IMR-90 (cell line): ENCODE results near the gene WBP1L. TPM values are rescaled to one million over a fixed set of nuclear protein-coding genes. Genes with fewer than 3 reads are reported as not detected.
A peak's percentile ranks its signal among the peaks of the same experiment; 100 is the strongest.

Experiments used
- ATAC-seq: fragments of 200-7000 bp; cut with Tn5 transposase; 2 replicates; pipeline ENCODE4 v1.9.1; 2020; ENCODE audit warnings: low read depth, mild to moderate bottlenecking, moderate library complexity
- BruUV-seq: library from RNA; stranded (reverse); fragments of 400-500 nt; replicated peaks from 2 replicates; lab custom pipeline; 2021; lab: Mats Ljungman, UMichigan
- CTCF ChIA-PET: fragments of 300-600 bp; formaldehyde crosslinking; extraction: SDS; loops from one replicate; lab custom pipeline; 2021; ENCODE audit warnings: antibody characterized with exemption; lab: Yijun Ruan, JAX
- POLR2A ChIA-PET: fragments of 300-600 bp; sonication (Branson Sonifier 250); formaldehyde crosslinking; loops from one replicate; lab custom pipeline; 2022; ENCODE audit warnings: antibody characterized with exemption; ENCODE audit not compliant: unreplicated experiment; lab: Charles Lee
- DNase-seq: peaks from one replicate; pipeline ENCODE4 v3.0.0; 2013
- H2AFZ ChIP-seq: replicated peaks from 2 replicates; pipeline ENCODE3; 2013; ENCODE audit warnings: low read length, mild to moderate bottlenecking; ENCODE audit not compliant: poor library complexity
- H2AK5ac ChIP-seq: 2 replicates; pipeline ENCODE4 v1.6.1; 2013; ENCODE audit warnings: low read depth, low read length, inconsistent platforms
- H2AK9ac ChIP-seq: replicated peaks from 2 replicates; pipeline ENCODE3; 2013; ENCODE audit warnings: mild to moderate bottlenecking, low read depth, low read length, moderate library complexity; ENCODE audit not compliant: poor library complexity
- H2BK120ac ChIP-seq: 2 replicates; pipeline ENCODE4 v1.6.1; 2013; ENCODE audit warnings: low read depth, low read length, inconsistent platforms
- H2BK15ac ChIP-seq: 3 replicates; pipeline ENCODE4 v1.6.1; 2013; ENCODE audit warnings: low read depth, low read length, inconsistent platforms
- H2BK20ac ChIP-seq: 2 replicates; pipeline ENCODE4 v1.6.1; 2013; ENCODE audit warnings: low read depth, mild to moderate bottlenecking, inconsistent platforms, low read length, moderate library complexity
- H2BK5ac ChIP-seq: 2 replicates; pipeline ENCODE4 v1.6.1; 2013; ENCODE audit warnings: mild to moderate bottlenecking, low read depth, low read length, inconsistent platforms; ENCODE audit not compliant: poor library complexity, severe bottlenecking
- H3K14ac ChIP-seq: replicated peaks from 2 replicates; pipeline ENCODE4 v1.6.1; 2013; ENCODE audit warnings: low read depth, low read length, inconsistent platforms
- H3K18ac ChIP-seq: 2 replicates; pipeline ENCODE4 v1.6.1; 2013; ENCODE audit warnings: low read depth, low read length, control low read depth
- H3K23ac ChIP-seq: 2 replicates; pipeline ENCODE4 v1.6.1; 2013; ENCODE audit warnings: low read depth, low read length, inconsistent platforms
- H3K27ac ChIP-seq: 2 replicates; pipeline ENCODE4 v1.5.1; 2013; ENCODE audit warnings: mild to moderate bottlenecking, control low read depth, low read length; ENCODE audit not compliant: insufficient read depth
- H3K27me3 ChIP-seq: 2 replicates; pipeline ENCODE4 v1.6.1; 2013; ENCODE audit warnings: low read length; ENCODE audit not compliant: control insufficient read depth, insufficient read depth
- H3K36me3 ChIP-seq: 2 replicates; pipeline ENCODE4 v1.6.1; 2013; ENCODE audit warnings: low read length, mixed read lengths; ENCODE audit not compliant: control insufficient read depth, insufficient read depth
- H3K4ac ChIP-seq: 2 replicates; pipeline ENCODE4 v1.6.1; 2013; ENCODE audit warnings: low read depth, low read length, inconsistent platforms
- H3K4me1 ChIP-seq: 2 replicates; pipeline ENCODE4 v1.6.1; 2013; ENCODE audit warnings: low read length, mixed read lengths; ENCODE audit not compliant: control insufficient read depth, insufficient read depth
- H3K4me2 ChIP-seq: 2 replicates; pipeline ENCODE4 v1.6.1; 2013; ENCODE audit warnings: low read depth, mild to moderate bottlenecking, control low read depth, low read length, moderate library complexity
- H3K4me3 ChIP-seq: 2 replicates; pipeline ENCODE4 v1.5.1; 2013; ENCODE audit warnings: low read depth, mild to moderate bottlenecking, control low read depth, low read length, moderate library complexity; ENCODE audit not compliant: insufficient read depth
- H3K56ac ChIP-seq: 2 replicates; pipeline ENCODE4 v1.6.1; 2013; ENCODE audit warnings: low read length, inconsistent platforms; ENCODE audit not compliant: insufficient read depth; ENCODE audit errors: extremely low read depth
- H3K79me1 ChIP-seq, 2 experiments: 2 replicates each; pipeline ENCODE4 v1.6.1; 2013; ENCODE audit warnings: low read length in 2 of 2, inconsistent platforms in 1 of 2, low read depth in 1 of 2
- H3K9ac ChIP-seq: 2 replicates; pipeline ENCODE4 v1.6.1; 2013; ENCODE audit warnings: low read depth, low read length, control low read depth
- H3K9me1 ChIP-seq: 2 replicates; pipeline ENCODE4 v1.6.1; 2013; ENCODE audit warnings: low read length, inconsistent platforms; ENCODE audit not compliant: insufficient read depth
- H3K9me3 ChIP-seq: 2 replicates; pipeline ENCODE4 v1.6.1; 2013; ENCODE audit warnings: low read length; ENCODE audit not compliant: control insufficient read depth, insufficient read depth
- H4K20me1 ChIP-seq: 2 replicates; pipeline ENCODE4 v1.6.1; 2013; ENCODE audit warnings: low read length, inconsistent platforms; ENCODE audit not compliant: insufficient read depth
- H4K5ac ChIP-seq: 2 replicates; pipeline ENCODE4 v1.6.1; 2013; ENCODE audit warnings: mild to moderate bottlenecking, low read depth, low read length, control low read depth
- H4K8ac ChIP-seq, 2 experiments: 2 replicates each; pipeline ENCODE4 v1.6.1; 2013; ENCODE audit warnings: low read depth in 2 of 2, low read length in 2 of 2, control low read depth in 1 of 2, inconsistent platforms in 1 of 2
- H4K91ac ChIP-seq: 2 replicates; pipeline ENCODE4 v1.6.1; 2013; ENCODE audit warnings: low read depth, low read length, inconsistent platforms; ENCODE audit not compliant: insufficient read depth
- BHLHE40 ChIP-seq: fragments of 150-350 bp; IDR thresholded peaks from 2 replicates; pipeline ENCODE4 v1.6.1; 2016; ENCODE audit warnings: mild to moderate bottlenecking, low read depth, low read length
- CEBPB ChIP-seq: IDR thresholded peaks from 2 replicates; pipeline ENCODE4 v1.6.1; 2012; ENCODE audit warnings: low read depth, low read length, improper control_type of control experiment
- CHD1 ChIP-seq: IDR thresholded peaks from 2 replicates; pipeline ENCODE4 v1.6.1; 2012; ENCODE audit warnings: low read depth, low read length, improper control_type of control experiment
- FOS ChIP-seq: fragments of 150-350 bp; IDR thresholded peaks from 2 replicates; pipeline ENCODE4 v1.6.1; 2016; ENCODE audit warnings: low read depth, low read length
- MAFK ChIP-seq: IDR thresholded peaks from 2 replicates; pipeline ENCODE4 v1.6.1; 2012; ENCODE audit warnings: low read depth, low read length, improper control_type of control experiment
- MXI1 ChIP-seq: IDR thresholded peaks from 2 replicates; pipeline ENCODE4 v1.6.1; 2012; ENCODE audit warnings: low read depth, mild to moderate bottlenecking, low read length, moderate library complexity, borderline replicate concordance
- NFE2L2 ChIP-seq: fragments of 150-350 bp; IDR thresholded peaks from 2 replicates; pipeline ENCODE4 v1.6.1; 2016; ENCODE audit warnings: low read depth, mild to moderate bottlenecking, low read length
- POLR2A ChIP-seq: IDR thresholded peaks from 2 replicates; pipeline ENCODE4 v1.6.1; 2012; ENCODE audit warnings: mild to moderate bottlenecking, low read depth, low read length
- RAD21 ChIP-seq: IDR thresholded peaks from 2 replicates; pipeline ENCODE4 v1.6.1; 2012; ENCODE audit warnings: low read length, improper control_type of control experiment
- RCOR1 ChIP-seq: IDR thresholded peaks from 2 replicates; pipeline ENCODE4 v1.6.1; 2012; ENCODE audit warnings: mild to moderate bottlenecking, low read length, improper control_type of control experiment; ENCODE audit not compliant: insufficient replicate concordance
- WGBS, 2 experiments: methylation state at CpG; one replicate each; pipeline versions ENCODE4 v1.1.5 to v1.1.7; 2013; ENCODE audit warnings: missing lambda C conversion rate in 2 of 2; ENCODE audit not compliant: insufficient read length in 1 of 2; ENCODE audit errors: extremely low coverage in 2 of 2; 5-methylcytosine and 5-hydroxymethylcytosine counted together
- dilution Hi-C: fragments of 300-500 bp; cut with HindIII; formaldehyde crosslinking; loops from one replicate; pipeline ENCODE4 v1.14.3; 2018; ENCODE audit warnings: low sequenced_read_pairs; ENCODE audit not compliant: unreplicated experiment
- in situ Hi-C: fragments of 300-500 bp; cut with MboI; formaldehyde crosslinking; loops from 3 replicates; pipeline ENCODE4 v1.14.3; 2019; ENCODE audit warnings: low sequenced_read_pairs, inconsistent platforms, mixed read lengths
- intact Hi-C: fragments of 100-400 bp; cut with micrococcal nuclease; formaldehyde crosslinking; loops from 2 replicates; pipeline ENCODE4 v1.10.0; 2022
- polyA plus RNA-seq, 3 experiments: library from polyadenylated mRNA; depleted of rRNA; stranded (reverse); fragments of >200 nt; gene quantifications; 2 replicates each; pipeline ENCODE4 v1.2.3, GENCODE V29; 2012; ENCODE audit warnings: low replicate concordance in 1 of 3
- total RNA-seq: library from RNA; depleted of rRNA; stranded (reverse); fragments of >200 nt; gene quantifications from 2 replicates; pipeline ENCODE4 v1.2.3, GENCODE V29; 2012
- TF ChIP-seq, protein P1 (sequence below): fragments of 150-350 bp; IDR thresholded peaks from 2 replicates; pipeline ENCODE4 v1.6.1; 2017; ENCODE audit warnings: mild to moderate bottlenecking, antibody characterized with exemption, low read length, low read depth
- TF ChIP-seq, protein P2 (sequence below): fragments of 150-350 bp; IDR thresholded peaks from 2 replicates; pipeline ENCODE4 v1.6.1; 2016; ENCODE audit warnings: low read depth, mild to moderate bottlenecking, low read length, moderate library complexity, borderline replicate concordance
- TF ChIP-seq, protein P3 (sequence below): conservative IDR thresholded peaks from 2 replicates; pipeline ENCODE4 v1.5.1; 2012; ENCODE audit warnings: mild to moderate bottlenecking, low read depth, low read length, improper control_type of control experiment

The WBP1L gene
- total and polyA plus RNA-seq, 2 of the 4 experiments (the other 2 are of a cell fraction), result 20.7 to 31.0 TPM

DNA sequence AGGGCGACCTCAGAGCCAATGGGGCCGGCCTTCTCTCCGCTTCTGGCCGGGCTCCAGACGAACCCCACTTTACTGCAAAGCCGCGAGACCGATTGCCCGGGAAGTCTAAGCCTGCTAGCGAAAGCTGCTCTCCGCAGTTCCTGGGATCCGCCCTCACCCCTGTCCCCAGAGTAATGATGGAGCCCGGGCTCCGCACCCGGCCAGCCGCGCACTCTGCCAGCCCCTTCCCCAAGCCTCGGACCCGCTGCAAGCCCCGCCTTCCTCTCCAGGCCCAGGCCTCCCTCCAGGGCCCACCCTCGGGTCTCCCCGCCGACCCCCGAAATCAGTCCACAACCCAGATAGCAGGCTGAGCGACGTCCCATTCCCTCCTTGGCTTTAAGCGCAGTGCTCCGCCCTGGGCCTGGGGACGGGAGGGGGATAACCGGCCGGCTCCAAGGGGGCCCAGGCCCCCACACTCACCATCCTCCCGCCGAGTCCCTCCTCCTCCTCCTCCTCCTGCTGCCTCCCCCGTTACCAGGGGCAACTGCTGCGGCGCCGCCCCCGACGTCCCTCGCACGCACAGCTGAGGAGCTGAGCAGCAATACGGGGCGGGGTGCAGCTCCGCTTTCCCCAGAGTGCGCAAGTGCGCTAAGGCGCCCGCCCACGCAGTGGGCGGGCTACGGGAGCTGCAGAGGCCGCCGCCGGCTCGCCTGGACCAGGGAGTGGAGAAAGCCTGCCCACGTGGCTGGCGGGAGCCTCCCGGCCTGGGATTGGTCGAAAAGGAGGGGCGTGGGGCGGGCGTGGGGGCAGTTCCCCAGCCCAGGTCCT lies 29.7 kb upstream of the WBP1L start, which contains the start of gene ARL3:
Gene ARL3 (minus strand): TSS at position 584 of the 807 bp plus-strand sequence. CDS start 122 bp downstream, at position 462.
- Histone ChIP-seq H2AK5ac (peak within 1 kb of the TSS; percentile 81), H2BK20ac (peak within 1 kb of the TSS; percentile 44; the same call in 1 of the 2 replicates), H3K14ac (peak within 1 kb of the TSS; percentile 97), H3K23ac (peak within 1 kb of the TSS; percentile 98), H3K4ac (peak within 1 kb of the TSS; percentile 79), H2BK5ac (peak within 1 kb of the TSS; percentile 75), H4K8ac (peak within 1 kb of the TSS; percentile 29 to 78), H3K4me3 (peak within 1 kb of the TSS; percentile 81), H2BK15ac (peak within 1 kb of the TSS; percentile 29; the same call in 2 of the 3 replicates), H3K27me3 (no peaks in the 10 kb centered on the region), H3K18ac (peak within 1 kb of the TSS; percentile 53), H3K36me3 (no peaks in the 10 kb centered on the region), H4K20me1 (peaks cover 11% of the 10 kb centered on the region; the same call in 1 of the 2 replicates), H2BK120ac (peak within 1 kb of the TSS; percentile 74), H3K4me2 (peak within 1 kb of the TSS; percentile 83), H2AK9ac (peak within 1 kb of the TSS; percentile 95), H4K91ac (peak within 1 kb of the TSS; percentile 79), H3K9me1 (peaks cover 10% of the 10 kb centered on the region), H3K4me1 (peaks cover 9% of the 10 kb centered on the region), H4K5ac (peak within 1 kb of the TSS; percentile 27), H3K79me1 (peaks cover 30 to 70% of the 10 kb centered on the region in 2 experiments), H2AFZ (peak within 1 kb of the TSS; percentile 87), H3K27ac (peak within 1 kb of the TSS; percentile 86), H3K56ac (peak within 1 kb of the TSS; percentile 96), H3K9ac (peak within 1 kb of the TSS; percentile 74), H3K9me3 (no peaks in the 10 kb centered on the region)
- intact Hi-C loops (loop anchor here (1.0 to 5.0 kb wide), 3 partner anchors 35 to 212 kb away; partner anchors contain the start of genes ACTR1A and SUFU), dilution Hi-C loops (no loop called here), in situ Hi-C loops (no loop called here)
- WGBS, 2 experiments, result 0% methylated on average over 31 of the region's 62 CpGs; no CpG with 5 or more reads in 1 of the 2 experiments
- DNase-seq (peak; percentile 98), ATAC-seq (peak; percentile 89)
- ChIA-PET CTCF (interaction anchor here (0.6 to 3.1 kb wide), 4 partner anchors 13 to 315 kb away, joined by 3 to 13 read pairs (median 3); no protein-coding TSS in a partner anchor), POLR2A (no interaction called here)
- BruUV-seq, result no TSS peak
- TF ChIP-seq MXI1, result peak; percentile 71; the same call in 1 of the 2 replicates
- peak; percentile 30 for TF ChIP-seq RCOR1
- TF ChIP-seq, protein P1, sequence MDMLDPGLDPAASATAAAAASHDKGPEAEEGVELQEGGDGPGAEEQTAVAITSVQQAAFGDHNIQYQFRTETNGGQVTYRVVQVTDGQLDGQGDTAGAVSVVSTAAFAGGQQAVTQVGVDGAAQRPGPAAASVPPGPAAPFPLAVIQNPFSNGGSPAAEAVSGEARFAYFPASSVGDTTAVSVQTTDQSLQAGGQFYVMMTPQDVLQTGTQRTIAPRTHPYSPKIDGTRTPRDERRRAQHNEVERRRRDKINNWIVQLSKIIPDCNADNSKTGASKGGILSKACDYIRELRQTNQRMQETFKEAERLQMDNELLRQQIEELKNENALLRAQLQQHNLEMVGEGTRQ, result peak; percentile 95
- TF ChIP-seq, protein P2, sequence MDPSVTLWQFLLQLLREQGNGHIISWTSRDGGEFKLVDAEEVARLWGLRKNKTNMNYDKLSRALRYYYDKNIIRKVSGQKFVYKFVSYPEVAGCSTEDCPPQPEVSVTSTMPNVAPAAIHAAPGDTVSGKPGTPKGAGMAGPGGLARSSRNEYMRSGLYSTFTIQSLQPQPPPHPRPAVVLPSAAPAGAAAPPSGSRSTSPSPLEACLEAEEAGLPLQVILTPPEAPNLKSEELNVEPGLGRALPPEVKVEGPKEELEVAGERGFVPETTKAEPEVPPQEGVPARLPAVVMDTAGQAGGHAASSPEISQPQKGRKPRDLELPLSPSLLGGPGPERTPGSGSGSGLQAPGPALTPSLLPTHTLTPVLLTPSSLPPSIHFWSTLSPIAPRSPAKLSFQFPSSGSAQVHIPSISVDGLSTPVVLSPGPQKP, result no peak
- no peak for TF ChIP-seq FOS
- 0 out of 2 replicates have a peak, but pooled peaks have one; percentile 24 for TF ChIP-seq CEBPB
- peak; percentile 21; the same call in 1 of the 2 replicates for TF ChIP-seq BHLHE40
- no peak for TF ChIP-seq NFE2L2
- TF ChIP-seq POLR2A, result peak; percentile 43; the same call in 1 of the 2 replicates
- TF ChIP-seq RAD21, result 0 out of 2 replicates have a peak, but pooled peaks have one; percentile 34
- TF ChIP-seq, protein P3, sequence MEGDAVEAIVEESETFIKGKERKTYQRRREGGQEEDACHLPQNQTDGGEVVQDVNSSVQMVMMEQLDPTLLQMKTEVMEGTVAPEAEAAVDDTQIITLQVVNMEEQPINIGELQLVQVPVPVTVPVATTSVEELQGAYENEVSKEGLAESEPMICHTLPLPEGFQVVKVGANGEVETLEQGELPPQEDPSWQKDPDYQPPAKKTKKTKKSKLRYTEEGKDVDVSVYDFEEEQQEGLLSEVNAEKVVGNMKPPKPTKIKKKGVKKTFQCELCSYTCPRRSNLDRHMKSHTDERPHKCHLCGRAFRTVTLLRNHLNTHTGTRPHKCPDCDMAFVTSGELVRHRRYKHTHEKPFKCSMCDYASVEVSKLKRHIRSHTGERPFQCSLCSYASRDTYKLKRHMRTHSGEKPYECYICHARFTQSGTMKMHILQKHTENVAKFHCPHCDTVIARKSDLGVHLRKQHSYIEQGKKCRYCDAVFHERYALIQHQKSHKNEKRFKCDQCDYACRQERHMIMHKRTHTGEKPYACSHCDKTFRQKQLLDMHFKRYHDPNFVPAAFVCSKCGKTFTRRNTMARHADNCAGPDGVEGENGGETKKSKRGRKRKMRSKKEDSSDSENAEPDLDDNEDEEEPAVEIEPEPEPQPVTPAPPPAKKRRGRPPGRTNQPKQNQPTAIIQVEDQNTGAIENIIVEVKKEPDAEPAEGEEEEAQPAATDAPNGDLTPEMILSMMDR, result peak; percentile 41; the same call in 1 of the 2 replicates
- TF ChIP-seq CHD1, result 0 out of 2 replicates have a peak, but pooled peaks have one; percentile 37
- no peak for TF ChIP-seq MAFK
